ENCODE data around the gene AATF. TPM values are rescaled to one million over a fixed set of nuclear protein-coding genes. Genes with fewer than 3 reads are reported as not detected.
A peak's percentile ranks its signal among the peaks of the same experiment; 100 is the strongest.

The AATF gene
- polyA plus RNA-seq, 3 donors = 24.3 to 57.9 (median 41.1) TPM

GRCh38 chr17:36926701-36927100 is 22.1 kb upstream of the AATF start:
- Histone ChIP-seq H3K79me2 (ENCODE audit: insufficient read depth, low read length) (no peaks in the 10 kb centered on the region), H3K4me2 (replicated peaks; ENCODE audit: extremely low read depth, low read length, poor library complexity, severe bottlenecking) (no peak overlapping the region), H4K20me1 (ENCODE audit: insufficient read depth, low read length) (no peaks in the 10 kb centered on the region), H3K4me3 (replicated peaks in 1 of 3; ENCODE audit: low read depth in 2 of 3, low read length in 3 of 3) (no peak overlapping the region), H3K4me1 (ENCODE audit: control insufficient read depth in 1 of 2, insufficient read depth in 2 of 2, low read length in 2 of 2) (peaks cover 17 to 18% of the 10 kb centered on the region in 2 donors), H3K27ac (ENCODE audit: low read depth in 1 of 2, low read length in 2 of 2) (no peak overlapping the region), H3K36me3 (replicated peaks in 1 of 2; ENCODE audit: control insufficient read depth in 1 of 2, insufficient read depth in 2 of 2, low read length in 2 of 2) (no peaks in the 10 kb centered on the region), H3K27me3 (ENCODE audit: control insufficient read depth in 2 of 2, insufficient read depth in 2 of 2, low read length in 2 of 2) (peaks cover 30 to 63% of the 10 kb centered on the region in 2 donors), H3K9me3 (replicated peaks in 1 of 2; ENCODE audit: control insufficient read depth in 1 of 2, insufficient read depth in 1 of 2, low read length in 2 of 2) (peaks cover 3 to 12% of the 10 kb centered on the region in 2 donors), H3K9ac (ENCODE audit: insufficient read depth, low read length, poor library complexity, severe bottlenecking) (no peak overlapping the region), H2AFZ (ENCODE audit: insufficient read depth, low read depth, low read length, poor library complexity, severe bottlenecking) (no peak overlapping the region)
- intact Hi-C loops (cut with micrococcal nuclease) = no loop called here
- Mint-ChIP-seq H3K4me1 (peaks cover 22% of the 10 kb centered on the region), H3K9me3 (peaks cover 0 to 29% (median 12%) of the 10 kb centered on the region in 7 donors), H3K27ac (no peak overlapping the region), H3K4me3 (peak overlapping the region in 1 of 2 donors; percentile 53), H3K36me3 (peaks cover 6 to 21% of the 10 kb centered on the region in 2 donors), H3K27me3 (ENCODE audit: low read depth in 3 of 3) (peaks cover 51 to 74% (median 63%) of the 10 kb centered on the region in 3 donors)
- TF ChIP-seq, protein P1, sequence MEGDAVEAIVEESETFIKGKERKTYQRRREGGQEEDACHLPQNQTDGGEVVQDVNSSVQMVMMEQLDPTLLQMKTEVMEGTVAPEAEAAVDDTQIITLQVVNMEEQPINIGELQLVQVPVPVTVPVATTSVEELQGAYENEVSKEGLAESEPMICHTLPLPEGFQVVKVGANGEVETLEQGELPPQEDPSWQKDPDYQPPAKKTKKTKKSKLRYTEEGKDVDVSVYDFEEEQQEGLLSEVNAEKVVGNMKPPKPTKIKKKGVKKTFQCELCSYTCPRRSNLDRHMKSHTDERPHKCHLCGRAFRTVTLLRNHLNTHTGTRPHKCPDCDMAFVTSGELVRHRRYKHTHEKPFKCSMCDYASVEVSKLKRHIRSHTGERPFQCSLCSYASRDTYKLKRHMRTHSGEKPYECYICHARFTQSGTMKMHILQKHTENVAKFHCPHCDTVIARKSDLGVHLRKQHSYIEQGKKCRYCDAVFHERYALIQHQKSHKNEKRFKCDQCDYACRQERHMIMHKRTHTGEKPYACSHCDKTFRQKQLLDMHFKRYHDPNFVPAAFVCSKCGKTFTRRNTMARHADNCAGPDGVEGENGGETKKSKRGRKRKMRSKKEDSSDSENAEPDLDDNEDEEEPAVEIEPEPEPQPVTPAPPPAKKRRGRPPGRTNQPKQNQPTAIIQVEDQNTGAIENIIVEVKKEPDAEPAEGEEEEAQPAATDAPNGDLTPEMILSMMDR (IDR thresholded peaks at IDR 0.05) = no peak
- no CpG with 5 or more reads among the region's 2 CpGs for WGBS (ENCODE audit: insufficient coverage)
- DNase-seq = no peak

- Mint-ChIP-seq H3K27ac (peak overlapping the region in 5 of 7 donors; percentile 18 to 79 (median 53)), H3K36me3 (peaks cover 14 to 31% of the 10 kb centered on the region in 2 donors), H3K27me3 (ENCODE audit: low read depth in 3 of 3) (peaks cover 58 to 78% (median 72%) of the 10 kb centered on the region in 3 donors), H3K4me3 (peak overlapping the region; percentile 66 to 95), H3K4me1 (peaks cover 41% of the 10 kb centered on the region), H3K9me3 (peaks cover 0 to 37% (median 31%) of the 10 kb centered on the region in 7 donors)
- no peaks in the 10 kb centered on the region for H3K79me2 ChIP-seq (ENCODE audit: insufficient read depth, low read length)
- WGBS (ENCODE audit: insufficient coverage) = 44% methylated on average over 5 of the region's 13 CpGs
- peaks cover 49 to 65% of the 10 kb centered on the region in 2 donors for H3K27me3 ChIP-seq (ENCODE audit: control insufficient read depth in 2 of 2, insufficient read depth in 2 of 2, low read length in 2 of 2)
- peaks cover 3 to 29% of the 10 kb centered on the region in 2 donors for H3K9me3 ChIP-seq (replicated peaks in 1 of 2; ENCODE audit: control insufficient read depth in 1 of 2, insufficient read depth in 1 of 2, low read length in 2 of 2)
- no peak overlapping the region for H3K9ac ChIP-seq (ENCODE audit: insufficient read depth, low read length, poor library complexity, severe bottlenecking)
- H4K20me1 ChIP-seq (ENCODE audit: insufficient read depth, low read length) = no peaks in the 10 kb centered on the region
- no peaks in the 10 kb centered on the region for H3K36me3 ChIP-seq (replicated peaks in 1 of 2; ENCODE audit: control insufficient read depth in 1 of 2, insufficient read depth in 2 of 2, low read length in 2 of 2)
- intact Hi-C loops (cut with micrococcal nuclease) = no loop called here
- peak overlapping the region; percentile 11 to 67 (median 21) for H3K4me3 ChIP-seq (replicated peaks in 1 of 3; ENCODE audit: low read depth in 2 of 3, low read length in 3 of 3)
- peaks cover 35 to 36% of the 10 kb centered on the region in 2 donors for H3K4me1 ChIP-seq (ENCODE audit: control insufficient read depth in 1 of 2, insufficient read depth in 2 of 2, low read length in 2 of 2)
- TF ChIP-seq, protein P1 (IDR thresholded peaks at IDR 0.05) = no peak
- peak overlapping the region; percentile 74 for H2AFZ ChIP-seq (ENCODE audit: insufficient read depth, low read depth, low read length, poor library complexity, severe bottlenecking)
- peak overlapping the region; percentile 72 for H3K4me2 ChIP-seq (replicated peaks; ENCODE audit: extremely low read depth, low read length, poor library complexity, severe bottlenecking)
- peak overlapping the region in 1 of 2 donors; percentile 37 for H3K27ac ChIP-seq (ENCODE audit: low read depth in 1 of 2, low read length in 2 of 2)
- DNase-seq = no peak
These were observed 20.0 kb upstream of the AATF start for GRCh38 chr17:36928471-36929345.
